ENCODE results near the gene SYTL3. TPM values are rescaled to one million over a fixed set of nuclear protein-coding genes. Genes with fewer than 3 reads are reported as not detected.

Gene SYTL3
- total RNA-seq, 4 donors from 2014 or later, result 1.8 to 5.7 (median 2.9) TPM

DNA sequence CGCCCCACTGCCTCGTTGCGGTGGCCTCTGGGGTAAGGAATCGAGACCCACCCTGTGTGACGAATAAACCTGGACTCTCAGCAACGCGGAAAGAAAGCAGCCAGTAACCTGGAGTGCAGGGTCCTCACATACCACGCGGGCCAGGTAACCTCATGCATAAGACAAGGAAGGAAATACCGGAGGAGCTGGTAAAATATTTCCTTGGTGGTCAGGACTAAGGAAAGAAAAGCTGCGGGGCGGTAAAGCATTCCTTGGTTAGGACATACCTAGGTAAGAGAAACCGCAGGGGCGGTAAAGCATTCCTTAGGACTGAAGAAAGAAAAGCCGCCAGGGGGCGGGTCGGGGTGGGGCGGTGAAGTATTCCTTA lies 80.7 kb downstream of the SYTL3 start:
- TF ChIP-seq POLR2A (IDR thresholded peaks at IDR 0.05), result no peak
- TF ChIP-seq, protein P1, sequence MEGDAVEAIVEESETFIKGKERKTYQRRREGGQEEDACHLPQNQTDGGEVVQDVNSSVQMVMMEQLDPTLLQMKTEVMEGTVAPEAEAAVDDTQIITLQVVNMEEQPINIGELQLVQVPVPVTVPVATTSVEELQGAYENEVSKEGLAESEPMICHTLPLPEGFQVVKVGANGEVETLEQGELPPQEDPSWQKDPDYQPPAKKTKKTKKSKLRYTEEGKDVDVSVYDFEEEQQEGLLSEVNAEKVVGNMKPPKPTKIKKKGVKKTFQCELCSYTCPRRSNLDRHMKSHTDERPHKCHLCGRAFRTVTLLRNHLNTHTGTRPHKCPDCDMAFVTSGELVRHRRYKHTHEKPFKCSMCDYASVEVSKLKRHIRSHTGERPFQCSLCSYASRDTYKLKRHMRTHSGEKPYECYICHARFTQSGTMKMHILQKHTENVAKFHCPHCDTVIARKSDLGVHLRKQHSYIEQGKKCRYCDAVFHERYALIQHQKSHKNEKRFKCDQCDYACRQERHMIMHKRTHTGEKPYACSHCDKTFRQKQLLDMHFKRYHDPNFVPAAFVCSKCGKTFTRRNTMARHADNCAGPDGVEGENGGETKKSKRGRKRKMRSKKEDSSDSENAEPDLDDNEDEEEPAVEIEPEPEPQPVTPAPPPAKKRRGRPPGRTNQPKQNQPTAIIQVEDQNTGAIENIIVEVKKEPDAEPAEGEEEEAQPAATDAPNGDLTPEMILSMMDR (IDR thresholded peaks at IDR 0.05), result no peak
- intact Hi-C loops (cut with DNase I; ENCODE audit: low total_unique reads), result no loop called here
- no peak overlapping the region for H3K4me3 ChIP-seq (ENCODE audit: low read depth, poor library complexity, severe bottlenecking)
- no peak for DNase-seq (ENCODE audit: low spot score in 2 of 2)
- 95 to 97% methylated on average over 18 of the region's 18 CpGs for WGBS, 2 donors

DNA sequence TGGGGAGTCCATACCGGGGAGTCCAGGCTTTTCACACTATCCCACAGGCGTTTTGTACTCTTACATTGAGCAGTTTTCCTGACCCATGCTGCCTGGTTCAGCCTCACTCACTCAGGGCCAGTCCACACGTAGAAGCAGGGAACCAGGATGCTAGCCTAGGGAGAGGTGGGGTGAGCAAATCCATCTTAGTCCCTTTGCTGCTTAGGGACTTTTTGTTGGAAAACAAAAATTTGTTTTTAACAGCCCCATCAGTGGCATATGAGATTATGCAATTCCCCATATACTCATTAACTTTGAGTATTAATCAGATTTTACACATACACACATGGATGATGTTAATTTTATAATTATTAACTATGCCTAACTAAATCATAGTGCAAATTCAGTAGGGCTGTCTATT lies 85.2 kb downstream of the SYTL3 start:
- DNase-seq (ENCODE audit: low spot score in 2 of 2), result no peak
- TF ChIP-seq, protein P1 (IDR thresholded peaks at IDR 0.05), result no peak
- no peak for TF ChIP-seq POLR2A (IDR thresholded peaks at IDR 0.05)
- H3K4me3 ChIP-seq (ENCODE audit: low read depth, poor library complexity, severe bottlenecking), result no peak overlapping the region
- intact Hi-C loops (cut with DNase I; ENCODE audit: low total_unique reads), result no loop called here
- WGBS, 2 donors, result 86 to 98% methylated on average over 3 of the region's 3 CpGs

DNA sequence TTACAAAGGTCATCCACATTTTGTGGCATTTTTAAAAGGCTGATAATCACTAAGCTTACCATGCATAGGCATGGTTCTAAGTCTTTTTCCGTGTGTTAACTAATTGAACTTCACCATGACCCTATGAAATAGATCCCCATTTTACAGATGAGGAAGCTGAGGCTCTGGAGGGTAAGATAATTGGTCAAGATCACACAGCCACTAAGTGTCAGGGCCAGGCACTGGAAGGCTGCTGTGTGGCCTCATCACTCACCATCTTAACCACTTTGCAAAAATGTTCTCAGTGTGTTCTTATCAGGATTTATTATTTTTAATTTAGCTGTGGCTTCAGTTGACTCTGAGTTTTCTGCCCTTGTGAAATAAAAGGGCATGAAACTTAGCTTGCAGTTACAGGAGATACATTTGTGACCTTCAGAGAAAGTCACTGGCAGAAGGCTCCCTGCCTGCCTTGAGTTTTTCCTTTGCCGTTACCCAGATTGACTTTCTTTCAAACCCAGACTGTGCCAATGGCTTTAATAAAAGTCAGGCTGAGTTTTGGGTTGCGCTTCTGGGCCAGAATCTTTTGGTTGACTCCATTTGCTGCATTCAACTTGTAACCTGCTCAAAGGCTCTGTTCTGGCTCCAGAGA lies 87.3 kb downstream of the SYTL3 start:
- WGBS, 2 donors, result 62 to 70% methylated on average over 3 of the region's 3 CpGs

DNA sequence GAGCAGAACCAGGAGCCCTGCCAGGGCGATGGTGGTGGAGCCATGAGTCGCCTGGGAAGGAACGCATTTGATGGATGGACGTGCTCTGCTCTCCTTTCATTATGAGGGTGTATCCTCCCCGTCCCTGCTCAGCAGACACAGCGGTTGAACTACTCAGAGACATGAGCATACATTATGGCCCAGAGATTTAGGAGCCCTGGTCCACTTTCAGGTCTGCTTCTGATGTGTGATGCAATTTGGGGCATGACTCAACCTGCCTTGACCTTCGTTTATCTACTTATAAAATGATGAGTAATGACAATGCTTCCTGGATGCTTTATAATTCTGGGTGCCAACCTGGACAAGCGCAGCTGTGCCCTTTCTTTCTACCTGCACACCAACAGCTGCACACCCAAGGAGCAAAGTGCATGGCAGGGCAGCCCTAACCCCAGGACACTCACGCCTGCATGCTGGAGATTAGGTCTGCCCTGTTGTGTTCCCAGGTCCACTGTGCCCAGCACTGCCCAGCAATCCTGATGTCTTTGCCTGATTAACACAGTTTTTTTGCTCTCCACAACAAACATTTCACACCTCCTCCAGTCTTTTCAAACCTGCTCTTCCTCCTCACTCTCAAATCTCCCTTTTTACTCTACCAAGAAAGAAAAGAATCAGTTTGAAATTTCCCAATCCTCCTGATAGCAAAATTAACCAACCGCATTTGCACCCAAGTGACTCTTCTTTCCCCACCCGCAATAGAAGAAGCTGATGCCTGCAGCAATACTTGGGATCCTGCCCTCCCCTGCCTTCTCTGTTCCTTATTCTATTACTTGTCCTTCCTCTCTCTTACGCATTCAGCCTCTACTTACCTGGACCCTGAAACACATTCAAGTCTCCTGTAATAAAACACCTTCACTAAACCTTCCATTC lies 88.1 kb downstream of the SYTL3 start:
- 59 to 60% methylated on average over 12 of the region's 12 CpGs for WGBS, 2 donors
- intact Hi-C loops (cut with DNase I; ENCODE audit: low total_unique reads), result no loop called here
- no peak overlapping the region for H3K4me3 ChIP-seq (ENCODE audit: low read depth, poor library complexity, severe bottlenecking)
- TF ChIP-seq POLR2A (IDR thresholded peaks at IDR 0.05), result no peak
- no peak for DNase-seq (ENCODE audit: low spot score in 2 of 2)

More for the DNA sequence above, 87.3 kb downstream of the SYTL3 start:
- no peak for DNase-seq (ENCODE audit: low spot score in 2 of 2)
- TF ChIP-seq, protein P1 (IDR thresholded peaks at IDR 0.05), result no peak
- TF ChIP-seq POLR2A (IDR thresholded peaks at IDR 0.05), result no peak
- intact Hi-C loops (cut with DNase I; ENCODE audit: low total_unique reads), result no loop called here
- no peak overlapping the region for H3K4me3 ChIP-seq (ENCODE audit: low read depth, poor library complexity, severe bottlenecking)

DNA sequence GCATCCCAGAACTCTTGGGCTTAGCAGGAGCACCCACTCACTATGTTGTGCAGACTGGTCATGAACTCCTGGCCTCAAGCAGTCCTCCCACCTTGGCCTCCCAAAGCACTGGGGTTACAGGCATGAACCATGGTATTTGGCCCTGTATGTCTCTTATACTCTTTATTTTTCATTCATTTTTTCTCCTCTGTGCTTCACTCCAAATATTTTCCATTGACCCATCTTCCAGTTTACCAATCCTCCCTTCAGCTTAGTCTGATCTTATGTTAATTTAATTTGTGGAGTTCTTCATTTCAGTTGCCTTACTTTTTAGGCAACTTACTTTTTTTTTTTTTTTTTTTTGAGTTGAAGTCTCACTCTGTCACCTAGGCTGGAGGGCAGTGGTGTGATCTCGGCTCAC lies 89.8 kb downstream of the SYTL3 start:
- TF ChIP-seq, protein P1 (IDR thresholded peaks at IDR 0.05), result no peak
- TF ChIP-seq POLR2A (IDR thresholded peaks at IDR 0.05), result no peak
- DNase-seq (ENCODE audit: low spot score in 2 of 2), result no peak
- intact Hi-C loops (cut with DNase I; ENCODE audit: low total_unique reads), result no loop called here
- WGBS, 2 donors, result 96 to 100% methylated on average over 1 of the region's 1 CpG
- H3K4me3 ChIP-seq (ENCODE audit: low read depth, poor library complexity, severe bottlenecking), result no peak overlapping the region

DNA sequence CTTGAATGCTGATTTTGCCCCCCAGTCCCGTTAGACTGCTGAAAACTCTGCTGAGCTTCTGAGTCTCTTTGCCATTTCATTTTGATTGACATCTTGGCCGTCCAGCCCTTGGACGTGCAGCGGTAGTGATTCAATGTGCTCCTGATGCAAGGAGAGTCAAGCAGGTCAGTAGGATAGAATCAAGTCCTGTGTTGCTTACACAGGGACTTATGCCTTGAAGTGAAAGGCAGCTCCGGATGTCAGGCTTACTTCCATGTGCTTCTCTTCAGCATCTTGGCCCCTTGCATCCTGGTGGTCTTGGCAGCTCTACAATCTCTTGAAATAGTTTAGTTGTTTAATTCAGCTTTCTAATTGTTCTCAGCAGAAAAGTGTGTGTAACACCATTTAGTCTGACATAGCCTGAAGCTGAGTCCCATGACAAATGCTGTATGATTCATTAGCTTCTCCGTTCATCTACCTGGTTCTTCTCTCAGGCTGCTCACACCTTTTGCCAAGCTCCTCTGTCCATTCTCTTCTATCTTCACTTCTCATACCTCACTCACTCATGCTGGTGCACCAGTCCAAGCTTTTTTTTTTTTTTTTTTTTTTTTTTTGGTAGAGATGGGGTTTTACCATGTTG lies 93.3 kb downstream of the SYTL3 start:
- intact Hi-C loops (cut with DNase I; ENCODE audit: low total_unique reads), result no loop called here
- WGBS, 2 donors, result 69 to 70% methylated on average over 6 of the region's 6 CpGs
- DNase-seq (ENCODE audit: low spot score in 2 of 2), result no peak
- H3K4me3 ChIP-seq (ENCODE audit: low read depth, poor library complexity, severe bottlenecking), result no peak overlapping the region
- TF ChIP-seq POLR2A (IDR thresholded peaks at IDR 0.05), result no peak
- TF ChIP-seq, protein P1 (IDR thresholded peaks at IDR 0.05), result no peak

Measured in lower leg skin (tissue), 4 donors.